ENCODE data around the gene VEPH1.

Gene VEPH1

DNA sequence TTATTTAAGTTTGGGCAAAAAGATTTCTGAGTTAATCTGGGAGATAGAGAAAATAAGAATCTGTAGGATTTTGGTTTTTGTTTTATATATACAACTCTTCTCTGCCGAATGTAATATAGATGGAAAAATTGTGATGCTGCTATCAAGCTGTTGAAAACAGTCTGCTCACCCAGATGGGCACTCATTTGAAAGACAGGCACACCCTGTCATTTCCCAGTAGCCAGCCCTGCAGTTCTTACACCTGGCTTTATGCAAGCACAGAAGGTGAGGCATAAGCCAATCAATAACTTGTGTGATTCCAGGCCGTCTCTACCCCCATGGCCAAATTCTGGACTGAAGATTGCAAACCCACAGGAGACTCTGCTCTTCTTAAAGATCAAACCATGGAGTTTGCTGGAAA is 93.7 kb downstream of the VEPH1 start:
- H3K4me2 ChIP-seq (ENCODE audit: low read length): no peak overlapping the region
- no peaks in the 10 kb centered on the region for H4K20me1 ChIP-seq (ENCODE audit: insufficient read depth, low read length)
- H3K9me3 ChIP-seq (ENCODE audit: insufficient read depth, low read length): no peaks in the 10 kb centered on the region
- TF ChIP-seq, protein P1, sequence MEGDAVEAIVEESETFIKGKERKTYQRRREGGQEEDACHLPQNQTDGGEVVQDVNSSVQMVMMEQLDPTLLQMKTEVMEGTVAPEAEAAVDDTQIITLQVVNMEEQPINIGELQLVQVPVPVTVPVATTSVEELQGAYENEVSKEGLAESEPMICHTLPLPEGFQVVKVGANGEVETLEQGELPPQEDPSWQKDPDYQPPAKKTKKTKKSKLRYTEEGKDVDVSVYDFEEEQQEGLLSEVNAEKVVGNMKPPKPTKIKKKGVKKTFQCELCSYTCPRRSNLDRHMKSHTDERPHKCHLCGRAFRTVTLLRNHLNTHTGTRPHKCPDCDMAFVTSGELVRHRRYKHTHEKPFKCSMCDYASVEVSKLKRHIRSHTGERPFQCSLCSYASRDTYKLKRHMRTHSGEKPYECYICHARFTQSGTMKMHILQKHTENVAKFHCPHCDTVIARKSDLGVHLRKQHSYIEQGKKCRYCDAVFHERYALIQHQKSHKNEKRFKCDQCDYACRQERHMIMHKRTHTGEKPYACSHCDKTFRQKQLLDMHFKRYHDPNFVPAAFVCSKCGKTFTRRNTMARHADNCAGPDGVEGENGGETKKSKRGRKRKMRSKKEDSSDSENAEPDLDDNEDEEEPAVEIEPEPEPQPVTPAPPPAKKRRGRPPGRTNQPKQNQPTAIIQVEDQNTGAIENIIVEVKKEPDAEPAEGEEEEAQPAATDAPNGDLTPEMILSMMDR (IDR thresholded peaks at IDR 0.05; ENCODE audit: low read depth, low read length): no peak
- TF ChIP-seq EZH2phosphoT487 (IDR thresholded peaks at IDR 0.05; ENCODE audit: low read depth): no peak
- H3K36me3 ChIP-seq (replicated peaks; ENCODE audit: low read depth, low read length): no peaks in the 10 kb centered on the region
- H3K9ac ChIP-seq (ENCODE audit: low read length): no peak overlapping the region
- H3K4me1 ChIP-seq (ENCODE audit: low read length): peaks cover 4% of the 10 kb centered on the region; the same call in 1 of the 2 replicates
- H3K27ac ChIP-seq (ENCODE audit: low read length): no peak overlapping the region
- H3K27me3 ChIP-seq (ENCODE audit: low read depth, low read length): 0 out of 2 replicates have a peak, but pooled peaks cover 3% of the 10 kb centered on the region
- H2AFZ ChIP-seq (ENCODE audit: low read depth, low read length): no peak overlapping the region
- H3K79me2 ChIP-seq (ENCODE audit: low read length): no peaks in the 10 kb centered on the region
- no peak overlapping the region for H3K4me3 ChIP-seq (ENCODE audit: low read length)

DNA sequence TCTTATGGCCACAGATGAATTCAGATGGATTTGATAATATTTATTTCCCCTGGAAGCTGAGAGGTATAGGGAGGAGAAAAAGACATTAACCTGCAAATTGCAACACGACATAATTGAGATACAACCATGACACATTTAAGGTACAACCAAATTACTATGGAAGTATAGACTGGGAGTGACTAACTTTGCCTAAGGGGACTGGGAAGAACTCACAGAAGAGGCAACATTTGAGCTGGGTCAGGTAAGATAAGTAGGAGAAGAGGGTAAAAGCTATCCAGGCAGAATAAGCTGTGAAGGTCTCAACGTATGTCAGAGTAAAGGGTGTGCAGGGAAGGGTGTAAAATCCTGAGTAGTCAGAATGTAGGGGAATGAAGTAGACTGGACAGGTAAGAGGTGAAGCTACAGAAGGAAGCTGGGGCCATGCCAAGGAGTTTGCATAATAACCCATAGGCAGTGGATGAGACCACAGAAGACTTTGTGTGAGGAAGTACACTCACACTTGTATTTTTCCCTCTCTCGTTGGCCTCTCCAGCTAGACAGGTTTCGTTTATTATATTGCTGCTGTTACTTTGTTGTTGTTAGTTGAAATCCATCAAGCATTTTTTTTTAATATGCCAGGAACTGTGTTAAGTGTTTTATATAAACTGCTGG is 94.6 kb downstream of the VEPH1 start:
- no peak for TF ChIP-seq EZH2phosphoT487 (IDR thresholded peaks at IDR 0.05; ENCODE audit: low read depth)
- TF ChIP-seq, protein P1 (IDR thresholded peaks at IDR 0.05; ENCODE audit: low read depth, low read length): no peak
- H3K36me3 ChIP-seq (replicated peaks; ENCODE audit: low read depth, low read length): no peaks in the 10 kb centered on the region
- no peaks in the 10 kb centered on the region for H3K79me2 ChIP-seq (ENCODE audit: low read length)
- no peaks in the 10 kb centered on the region for H3K9me3 ChIP-seq (ENCODE audit: insufficient read depth, low read length)
- no peak overlapping the region for H2AFZ ChIP-seq (ENCODE audit: low read depth, low read length)
- no peaks in the 10 kb centered on the region for H4K20me1 ChIP-seq (ENCODE audit: insufficient read depth, low read length)
- no peak overlapping the region for H3K4me3 ChIP-seq (ENCODE audit: low read length)
- H3K9ac ChIP-seq (ENCODE audit: low read length): no peak overlapping the region
- H3K27ac ChIP-seq (ENCODE audit: low read length): no peak overlapping the region
- 0 out of 2 replicates have a peak, but pooled peaks cover 3% of the 10 kb centered on the region for H3K27me3 ChIP-seq (ENCODE audit: low read depth, low read length)
- no peak overlapping the region for H3K4me2 ChIP-seq (ENCODE audit: low read length)
- H3K4me1 ChIP-seq (ENCODE audit: low read length): peaks cover 8% of the 10 kb centered on the region; the same call in 1 of the 2 replicates

DNA sequence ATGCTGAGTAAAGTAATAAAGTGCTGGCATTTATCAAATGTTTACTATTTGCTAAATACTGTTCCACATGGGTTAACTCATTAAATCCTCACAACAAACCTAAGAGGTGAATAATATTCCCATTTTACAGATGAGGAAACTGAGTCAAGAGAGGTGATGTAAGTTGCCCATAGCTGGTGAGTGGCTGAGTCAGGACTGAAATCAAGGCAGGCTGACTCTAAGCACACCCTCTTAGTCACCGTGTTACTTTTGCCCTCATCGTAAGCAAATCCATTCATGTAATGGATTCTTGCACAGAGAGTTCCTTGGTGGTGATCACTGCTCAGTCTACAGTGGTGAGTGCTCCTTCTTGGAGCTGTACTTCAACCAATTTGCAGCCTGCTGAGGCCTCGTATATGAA is 95.4 kb downstream of the VEPH1 start:
- no peaks in the 10 kb centered on the region for H3K79me2 ChIP-seq (ENCODE audit: low read length)
- H3K4me2 ChIP-seq (ENCODE audit: low read length): no peak overlapping the region
- H3K9me3 ChIP-seq (ENCODE audit: insufficient read depth, low read length): no peaks in the 10 kb centered on the region
- no peak overlapping the region for H3K27ac ChIP-seq (ENCODE audit: low read length)
- H2AFZ ChIP-seq (ENCODE audit: low read depth, low read length): no peak overlapping the region
- H3K36me3 ChIP-seq (replicated peaks; ENCODE audit: low read depth, low read length): no peaks in the 10 kb centered on the region
- H3K9ac ChIP-seq (ENCODE audit: low read length): no peak overlapping the region
- H4K20me1 ChIP-seq (ENCODE audit: insufficient read depth, low read length): no peaks in the 10 kb centered on the region
- H3K27me3 ChIP-seq (ENCODE audit: low read depth, low read length): 0 out of 2 replicates have a peak, but pooled peaks cover 3% of the 10 kb centered on the region
- H3K4me3 ChIP-seq (ENCODE audit: low read length): no peak overlapping the region
- peaks cover 8% of the 10 kb centered on the region; the same call in 1 of the 2 replicates for H3K4me1 ChIP-seq (ENCODE audit: low read length)
- TF ChIP-seq, protein P1 (IDR thresholded peaks at IDR 0.05; ENCODE audit: low read depth, low read length): no peak
- no peak for TF ChIP-seq EZH2phosphoT487 (IDR thresholded peaks at IDR 0.05; ENCODE audit: low read depth)

DNA sequence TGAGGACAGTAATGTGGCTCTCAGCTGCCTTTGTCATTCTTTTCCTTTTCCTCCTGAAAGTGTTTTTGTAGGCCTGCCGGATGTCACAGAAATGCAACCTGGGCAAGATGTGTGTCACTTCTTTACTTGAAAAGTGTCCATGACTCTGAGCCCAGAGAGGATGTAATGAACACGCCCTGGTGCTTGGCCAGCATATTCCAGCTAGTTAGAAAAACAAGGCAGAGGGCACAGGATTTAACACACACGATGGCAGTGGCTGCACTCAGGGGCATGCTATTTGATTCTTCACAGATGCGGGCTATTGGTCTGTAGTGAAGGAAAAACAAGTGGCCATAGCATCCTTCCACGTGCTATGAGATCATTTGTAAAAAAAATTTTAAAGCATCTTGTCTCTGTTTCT is 96.8 kb downstream of the VEPH1 start:
- H4K20me1 ChIP-seq (ENCODE audit: insufficient read depth, low read length): no peaks in the 10 kb centered on the region
- no peak overlapping the region for H3K27ac ChIP-seq (ENCODE audit: low read length)
- no peaks in the 10 kb centered on the region for H3K36me3 ChIP-seq (replicated peaks; ENCODE audit: low read depth, low read length)
- H3K4me2 ChIP-seq (ENCODE audit: low read length): no peak overlapping the region
- TF ChIP-seq, protein P1 (IDR thresholded peaks at IDR 0.05; ENCODE audit: low read depth, low read length): no peak
- no peak for TF ChIP-seq EZH2phosphoT487 (IDR thresholded peaks at IDR 0.05; ENCODE audit: low read depth)
- H3K9me3 ChIP-seq (ENCODE audit: insufficient read depth, low read length): no peaks in the 10 kb centered on the region
- peaks cover 8% of the 10 kb centered on the region; the same call in 1 of the 2 replicates for H3K4me1 ChIP-seq (ENCODE audit: low read length)
- H3K9ac ChIP-seq (ENCODE audit: low read length): no peak overlapping the region
- H3K27me3 ChIP-seq (ENCODE audit: low read depth, low read length): peaks cover 13% of the 10 kb centered on the region; the same call in 1 of the 2 replicates
- H3K79me2 ChIP-seq (ENCODE audit: low read length): no peaks in the 10 kb centered on the region
- H3K4me3 ChIP-seq (ENCODE audit: low read length): no peak overlapping the region
- no peak overlapping the region for H2AFZ ChIP-seq (ENCODE audit: low read depth, low read length)
